K562 (cell line): ENCODE measurements around the gene HSD17B12. TPM values are rescaled to one million over a fixed set of nuclear protein-coding genes. Genes with fewer than 3 reads are reported as not detected.

Experiments
- ATAC-seq: fragments of 200-7000 bp; cut with Tn5 transposase; 3 replicates; pipeline ENCODE4 v1.9.1; 2020; ENCODE audit warnings: moderate library complexity
- BruUV-seq: library from RNA; stranded (reverse); fragments of 400-500 nt; replicated peaks from 2 replicates; lab custom pipeline; 2021; lab: Mats Ljungman, UMichigan
- CTCF ChIA-PET: fragments of 300-600 bp; formaldehyde crosslinking; extraction: SDS; loops from one replicate; lab custom pipeline; 2021; ENCODE audit warnings: low intra/inter-chr PET ratio; lab: Yijun Ruan, JAX
- POLR2A ChIA-PET: fragments of 300-600, 350-650 bp; sonication (Branson Sonifier 250); formaldehyde crosslinking; extraction: SDS; loops from one replicate; lab custom pipeline; 2021; ENCODE audit warnings: antibody characterized with exemption, inconsistent platforms; lab: Yijun Ruan, JAX
- DNase-seq, 4 experiments: peaks; one replicate each; pipeline versions ENCODE4 v3.0.0 to v3.0.0-alpha.2; 2011 to 2018; ENCODE audit warnings: low spot score in 3 of 4, mixed read lengths in 3 of 4; ENCODE audit errors: extremely low read depth in 1 of 4
- FAIRE-seq: peaks from 2 replicates; lab custom pipeline; 2011; peaks lifted over from hg19 to GRCh38; lab: Jason Lieb, UNC
- H2AFZ ChIP-seq: 2 replicates; pipeline ENCODE4 v1.6.0; 2011; ENCODE audit warnings: low read depth, low read length, control low read depth, inconsistent platforms
- H3K27ac ChIP-seq: fragments of 200-600 bp; 3 replicates; pipeline ENCODE4 v1.8.0; 2011; ENCODE audit warnings: low read depth, mild to moderate bottlenecking, control low read depth, inconsistent platforms, low read length, moderate library complexity, mixed read lengths; ENCODE audit errors: extremely low read depth
- H3K27me3 ChIP-seq, 2 experiments: fragments of 300-600 bp in 1 of 2; 2 replicates in 1 of 2; 3 replicates in 1 of 2; pipeline versions ENCODE4 v1.6.0 to v1.8.0; 2011; ENCODE audit warnings: inconsistent platforms in 2 of 2, low read length in 2 of 2, mild to moderate bottlenecking in 1 of 2, mixed read lengths in 1 of 2, moderate library complexity in 1 of 2; ENCODE audit not compliant: control insufficient read depth in 2 of 2, insufficient read depth in 2 of 2
- H3K36me3 ChIP-seq: fragments of 300-600 bp; 3 replicates; pipeline ENCODE4 v1.8.0; 2011; ENCODE audit warnings: mild to moderate bottlenecking, low read length, inconsistent platforms; ENCODE audit not compliant: control insufficient read depth, insufficient read depth
- H3K4me1 ChIP-seq, 2 experiments: fragments of 200-600 bp in 1 of 2; replicated peaks in 1 of 2; 2 replicates in 1 of 2; 3 replicates in 1 of 2; pipeline versions ENCODE4 v1.5.1 to v1.8.0; 2011; ENCODE audit warnings: inconsistent platforms in 2 of 2, low read length in 2 of 2, mild to moderate bottlenecking in 1 of 2, mixed read lengths in 1 of 2, moderate library complexity in 1 of 2; ENCODE audit not compliant: control insufficient read depth in 2 of 2, insufficient read depth in 2 of 2
- H3K4me2 ChIP-seq: 2 replicates; pipeline ENCODE4 v1.6.1; 2011; ENCODE audit warnings: low read length, control low read depth, inconsistent platforms, mixed read lengths; ENCODE audit not compliant: insufficient read depth
- H3K4me3 ChIP-seq: fragments of 200-600 bp; sonication (generic), shearing (Covaris generic); 2 replicates; pipeline ENCODE4 v1.5.1; 2016; ENCODE audit warnings: control low read depth, inconsistent platforms
- H3K79me2 ChIP-seq: fragments of 200-600 bp; 3 replicates; pipeline ENCODE4 v1.8.0; 2011; ENCODE audit warnings: low read length, inconsistent platforms; ENCODE audit not compliant: control insufficient read depth, insufficient read depth
- H3K9ac ChIP-seq, 2 experiments: 2 replicates each; pipeline versions ENCODE4 v1.6.0 to v1.6.1; 2011; ENCODE audit warnings: low read depth in 2 of 2, low read length in 2 of 2, control low read depth in 1 of 2, inconsistent platforms in 1 of 2, mild to moderate bottlenecking in 1 of 2, mixed read lengths in 1 of 2; ENCODE audit not compliant: insufficient read depth in 1 of 2
- H3K9me1 ChIP-seq: one replicate; pipeline ENCODE4 v1.6.0; 2011; ENCODE audit warnings: inconsistent platforms, mild to moderate bottlenecking, low read length, moderate library complexity; ENCODE audit not compliant: control insufficient read depth, insufficient read depth
- H3K9me3 ChIP-seq: replicated peaks from 2 replicates; pipeline ENCODE4 v1.5.1; 2011; ENCODE audit warnings: low read depth, low read length, inconsistent platforms; ENCODE audit not compliant: control insufficient read depth, insufficient read depth
- H4K20me1 ChIP-seq: replicated peaks from 2 replicates; pipeline ENCODE4 v1.6.1; 2011; ENCODE audit warnings: low read length, inconsistent platforms, mixed read lengths; ENCODE audit not compliant: control insufficient read depth, insufficient read depth
- CBX1 ChIP-seq: sonication (generic); IDR thresholded peaks from 2 replicates; pipeline ENCODE4 v1.6.1; 2016; ENCODE audit warnings: antibody characterized with exemption, low read depth, mild to moderate bottlenecking
- FOXA3 ChIP-seq, 2 experiments: fragments of 450-650 bp in 1 of 2; sonication (generic) in 1 of 2; formaldehyde crosslinking; IDR thresholded peaks in 1 of 2; conservative IDR thresholded peaks in 1 of 2; 2 replicates each; pipeline versions ENCODE4 v1.4.0 to v1.8.0; 2020 to 2022; ENCODE audit warnings: mild to moderate bottlenecking in 2 of 2, missing genetic modification reagents in 1 of 2
- NR3C1 ChIP-seq: sonication (generic); formaldehyde crosslinking; IDR thresholded peaks from 2 replicates; pipeline ENCODE4 v1.8.1; 2022; ENCODE audit warnings: missing genetic modification reagents
- ZBTB5 ChIP-seq: fragments of 450-650 bp; IDR thresholded peaks from 2 replicates; pipeline ENCODE4 v1.6.1; 2017; ENCODE audit warnings: antibody characterized with exemption
- ZNF764 ChIP-seq: fragments of 250-450 bp; sonication (Bioruptor Pico); IDR thresholded peaks from 2 replicates; pipeline ENCODE4 v1.4.0; 2020; ENCODE audit warnings: low read depth, mild to moderate bottlenecking, moderate library complexity
- ZSCAN32 ChIP-seq: fragments of 450-650 bp; formaldehyde crosslinking; IDR thresholded peaks from 2 replicates; pipeline ENCODE4 v1.4.0; 2020; ENCODE audit warnings: mild to moderate bottlenecking, moderate library complexity
- WGBS: fragments of 100-300 bp; shearing (Covaris generic); methylation state at CpG from one replicate; pipeline ENCODE4 v1.1.6; 2016; ENCODE audit warnings: low coverage, mixed read lengths; ENCODE audit not compliant: insufficient coverage; ENCODE audit errors: missing lambda C conversion rate; 5-methylcytosine and 5-hydroxymethylcytosine counted together
- in situ Hi-C: fragments of 300-500 bp; cut with MboI; formaldehyde crosslinking; loops from 4 replicates; pipeline ENCODE4 v1.15.0; 2018; ENCODE audit warnings: inconsistent platforms, mixed read lengths
- intact Hi-C: fragments of 100-400 bp; cut with micrococcal nuclease; formaldehyde crosslinking; loops from 2 replicates; pipeline ENCODE4 v1.14.2; 2022
- polyA plus RNA-seq, 8 experiments: library from polyadenylated mRNA; depleted of rRNA in 4 of 8; stranded (reverse) in 5 of 8; unstranded in 3 of 8; fragments of >200 nt; fragmentation: Nextera tagmentation in 2 of 8; fragmentation: Illumina TruSeq in 1 of 8; extraction: Ambion mirVana in 2 of 8; extraction: Trizol in 1 of 8; gene quantifications; 2 replicates each; pipeline versions ENCODE4 v1.2.1 to v1.2.3, GENCODE V29; 2011 to 2014; ENCODE audit warnings: inconsistent platforms in 1 of 8, missing spikeins in 1 of 8
- total RNA-seq, 7 experiments: library from RNA; depleted of rRNA in 6 of 7; stranded (reverse); fragments of >200 nt in 6 of 7; fragmentation: Illumina TruSeq in 2 of 7; extraction: Trizol in 2 of 7; gene quantifications; 2 replicates each; pipeline versions ENCODE4 v1.2.1 to v1.2.3, GENCODE V29; 2011 to 2021; ENCODE audit warnings: low replicate concordance in 1 of 7

Gene HSD17B12
- total and polyA plus RNA-seq, 9 of the 15 experiments (the other 6 are each of a cell fraction or from before 2014, with no cell fraction given), result 9.1 to 34.5 (median 23.3) TPM

DNA sequence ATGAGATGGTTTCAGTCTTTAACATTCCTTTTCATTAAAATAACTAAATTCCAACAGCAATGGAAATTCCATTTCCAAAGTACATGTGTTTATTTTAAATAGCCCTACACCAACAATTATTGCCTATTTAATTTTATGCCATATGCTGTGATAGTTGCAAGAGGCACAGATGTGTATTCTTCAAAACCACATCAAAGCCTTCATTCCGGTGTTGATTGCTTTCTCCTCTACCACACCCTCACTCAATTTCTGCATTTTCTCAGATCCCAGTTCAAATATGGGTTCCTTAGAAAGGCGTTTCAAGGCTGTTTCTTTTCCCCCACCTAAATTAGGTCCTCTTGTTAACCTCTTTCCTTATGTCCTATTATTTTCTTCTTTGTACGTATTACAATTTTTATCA lies 6.0 kb upstream of the HSD17B12 start (continued):
- TF ChIP-seq ZBTB5 (no peak), CBX1 (no peak), NR3C1 (CRISPR knock-in tag) (no peak)

GRCh38 chr11:43676933-43677332 lies 3.6 kb upstream of the HSD17B12 start:
- DNase-seq (no peak), ATAC-seq (no peak), FAIRE-seq (no peak)
- POLR2A ChIA-PET, result interaction anchor here (0.6 kb wide), 1 partner anchor 791 kb away, joined by 3 read pairs; no protein-coding TSS in a partner anchor
- in situ Hi-C loops, result no loop called here
- intact Hi-C loops, result no loop called here
- H3K4me1 ChIP-seq, result peaks cover 0 to 12% of the 10 kb centered on the region in 2 experiments; a peak in 2 of 5 replicates
- H3K9me1 ChIP-seq, result no peaks in the 10 kb centered on the region
- no peak overlapping the region for H2AFZ ChIP-seq
- no peak overlapping the region for H3K4me3 ChIP-seq
- H3K27me3 ChIP-seq, result no peaks in the 10 kb centered on the region
- H3K9me3 ChIP-seq, result 0 out of 2 replicates have a peak, but pooled peaks cover 4% of the 10 kb centered on the region
- BruUV-seq, result no TSS peak
- H3K36me3 ChIP-seq, result no peaks in the 10 kb centered on the region
- no peaks in the 10 kb centered on the region for H4K20me1 ChIP-seq
- H3K27ac ChIP-seq, result no peak overlapping the region
- WGBS, result 6% methylated on average over 2 of the region's 2 CpGs
- H3K79me2 ChIP-seq, result peaks cover 10% of the 10 kb centered on the region; the same call in 2 of the 3 replicates
- CTCF ChIA-PET, result no interaction called here
- H3K9ac ChIP-seq, result no peak overlapping the region
- TF ChIP-seq ZSCAN32, result no peak
- no peak for TF ChIP-seq ZNF764
- TF ChIP-seq FOXA3 (CRISPR knock-in tag; conservative IDR thresholded peaks at IDR 0.05 in 1 of 2, IDR thresholded peaks at IDR 0.05 in 1 of 2), result no peak
- H3K4me2 ChIP-seq, result no peak overlapping the region
